ENCODE data around the gene RBM18. TPM values are rescaled to one million over a fixed set of nuclear protein-coding genes. Genes with fewer than 3 reads are reported as not detected.

RBM18 gene
- total RNA-seq, 4 donors from 2014 or later: 10.3 to 11.8 (median 11.1) TPM

DNA sequence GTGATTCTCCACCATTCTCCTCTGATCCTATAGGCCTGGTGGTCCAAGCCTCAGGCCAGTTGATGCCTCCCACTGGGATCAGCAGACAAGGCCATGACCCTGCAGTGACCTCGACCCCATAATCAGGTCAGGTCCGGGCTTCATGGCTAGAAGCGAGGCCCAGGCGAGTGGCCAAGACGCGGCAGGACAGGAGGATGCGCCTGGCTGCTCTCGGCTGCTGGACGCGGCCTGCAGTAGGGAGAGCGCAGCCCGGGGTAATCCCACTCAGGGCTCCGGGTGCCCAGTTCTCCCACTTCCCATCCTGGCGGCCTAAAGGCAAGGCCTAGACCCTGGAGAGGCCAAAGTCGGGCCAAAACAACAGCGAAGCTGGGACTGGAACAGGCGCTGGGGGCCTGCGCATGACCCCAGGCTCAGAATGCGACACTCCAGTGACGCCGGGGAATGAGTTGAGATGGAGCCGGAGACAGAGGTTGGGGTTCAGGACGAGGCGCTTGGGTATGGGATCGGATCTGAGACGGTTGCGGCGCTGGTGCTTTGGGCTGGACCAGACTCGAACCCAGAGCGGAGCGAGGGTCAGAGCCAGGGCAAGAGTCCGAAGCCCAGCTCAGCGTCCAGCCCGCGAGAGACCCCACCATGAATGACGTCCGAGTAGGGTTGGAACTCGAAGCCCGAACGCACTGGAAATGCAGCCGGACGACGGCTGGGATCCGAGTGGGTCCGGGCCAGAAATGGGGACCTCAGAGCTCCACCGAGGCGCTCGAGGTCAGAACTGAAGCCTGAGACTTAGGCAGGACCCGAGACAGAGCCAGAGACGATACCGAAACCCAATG lies 39.1 kb downstream of the RBM18 start:
- DNase-seq (ENCODE audit: low spot score in 2 of 2): peak in 1 of 2 donors; percentile 77
- intact Hi-C loops (cut with DNase I; ENCODE audit: low total_unique reads): no loop called here
- no peak overlapping the region for H3K4me3 ChIP-seq (ENCODE audit: low read depth, poor library complexity, severe bottlenecking)
- WGBS, 2 donors: 43 to 48% methylated on average over 45 to 51 of the region's 51 CpGs
- no peak for TF ChIP-seq POLR2A (IDR thresholded peaks at IDR 0.05)
- TF ChIP-seq, protein P1, sequence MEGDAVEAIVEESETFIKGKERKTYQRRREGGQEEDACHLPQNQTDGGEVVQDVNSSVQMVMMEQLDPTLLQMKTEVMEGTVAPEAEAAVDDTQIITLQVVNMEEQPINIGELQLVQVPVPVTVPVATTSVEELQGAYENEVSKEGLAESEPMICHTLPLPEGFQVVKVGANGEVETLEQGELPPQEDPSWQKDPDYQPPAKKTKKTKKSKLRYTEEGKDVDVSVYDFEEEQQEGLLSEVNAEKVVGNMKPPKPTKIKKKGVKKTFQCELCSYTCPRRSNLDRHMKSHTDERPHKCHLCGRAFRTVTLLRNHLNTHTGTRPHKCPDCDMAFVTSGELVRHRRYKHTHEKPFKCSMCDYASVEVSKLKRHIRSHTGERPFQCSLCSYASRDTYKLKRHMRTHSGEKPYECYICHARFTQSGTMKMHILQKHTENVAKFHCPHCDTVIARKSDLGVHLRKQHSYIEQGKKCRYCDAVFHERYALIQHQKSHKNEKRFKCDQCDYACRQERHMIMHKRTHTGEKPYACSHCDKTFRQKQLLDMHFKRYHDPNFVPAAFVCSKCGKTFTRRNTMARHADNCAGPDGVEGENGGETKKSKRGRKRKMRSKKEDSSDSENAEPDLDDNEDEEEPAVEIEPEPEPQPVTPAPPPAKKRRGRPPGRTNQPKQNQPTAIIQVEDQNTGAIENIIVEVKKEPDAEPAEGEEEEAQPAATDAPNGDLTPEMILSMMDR (IDR thresholded peaks at IDR 0.05): no peak

DNA sequence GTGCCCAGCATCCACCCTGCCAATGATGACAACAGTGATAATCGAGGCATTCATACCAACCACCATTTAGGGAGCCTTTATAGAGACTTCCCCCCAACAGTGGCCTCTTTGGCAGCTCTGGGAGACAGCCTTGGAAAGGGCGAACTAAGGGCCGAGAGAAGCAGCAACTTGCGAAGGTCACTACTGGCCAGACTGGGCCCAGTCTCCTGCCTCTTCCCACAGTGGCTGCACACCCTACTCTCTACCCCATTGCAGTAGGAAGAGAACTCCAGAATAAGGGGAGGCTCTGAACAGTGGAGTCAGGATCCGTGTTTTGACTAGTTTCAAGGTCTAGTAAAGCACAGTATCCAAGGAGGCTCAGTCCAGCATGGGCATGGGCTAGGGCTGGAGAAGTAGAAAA lies 41.2 kb downstream of the RBM18 start:
- peak in 1 of 2 donors; percentile 77 for DNase-seq (ENCODE audit: low spot score in 2 of 2)
- intact Hi-C loops (cut with DNase I; ENCODE audit: low total_unique reads): no loop called here
- WGBS, 2 donors: 76 to 84% methylated on average over 5 of the region's 5 CpGs
- TF ChIP-seq, protein P1 (IDR thresholded peaks at IDR 0.05): no peak
- no peak for TF ChIP-seq POLR2A (IDR thresholded peaks at IDR 0.05)
- no peak overlapping the region for H3K4me3 ChIP-seq (ENCODE audit: low read depth, poor library complexity, severe bottlenecking)

DNA sequence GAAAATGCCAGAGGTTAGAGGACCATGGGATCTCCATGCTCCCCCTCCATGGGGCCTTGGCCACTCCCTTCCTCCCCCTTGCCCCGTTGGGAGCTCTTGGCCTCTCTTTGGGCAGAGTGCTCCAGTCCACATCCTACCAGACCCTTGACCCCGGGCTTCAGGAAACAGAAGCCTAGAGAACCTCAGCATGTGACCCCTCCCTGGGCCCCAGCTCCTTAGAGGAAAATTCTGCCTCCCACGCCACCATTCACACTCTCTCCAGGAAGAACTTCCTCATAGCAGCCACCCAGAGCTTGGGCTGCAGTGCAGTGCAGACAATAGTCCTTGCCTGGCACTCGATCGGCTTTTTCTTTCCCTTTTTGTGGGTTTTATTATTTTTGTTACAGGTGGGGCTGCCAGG lies 41.8 kb downstream of the RBM18 start:
- peak in 1 of 2 donors; percentile 83 for DNase-seq (ENCODE audit: low spot score in 2 of 2)
- H3K4me3 ChIP-seq (ENCODE audit: low read depth, poor library complexity, severe bottlenecking): no peak overlapping the region
- WGBS, 2 donors: 20 to 30% methylated on average over 5 of the region's 5 CpGs
- TF ChIP-seq, protein P1 (IDR thresholded peaks at IDR 0.05): no peak
- TF ChIP-seq POLR2A (IDR thresholded peaks at IDR 0.05): no peak
- intact Hi-C loops (cut with DNase I; ENCODE audit: low total_unique reads): no loop called here

DNA sequence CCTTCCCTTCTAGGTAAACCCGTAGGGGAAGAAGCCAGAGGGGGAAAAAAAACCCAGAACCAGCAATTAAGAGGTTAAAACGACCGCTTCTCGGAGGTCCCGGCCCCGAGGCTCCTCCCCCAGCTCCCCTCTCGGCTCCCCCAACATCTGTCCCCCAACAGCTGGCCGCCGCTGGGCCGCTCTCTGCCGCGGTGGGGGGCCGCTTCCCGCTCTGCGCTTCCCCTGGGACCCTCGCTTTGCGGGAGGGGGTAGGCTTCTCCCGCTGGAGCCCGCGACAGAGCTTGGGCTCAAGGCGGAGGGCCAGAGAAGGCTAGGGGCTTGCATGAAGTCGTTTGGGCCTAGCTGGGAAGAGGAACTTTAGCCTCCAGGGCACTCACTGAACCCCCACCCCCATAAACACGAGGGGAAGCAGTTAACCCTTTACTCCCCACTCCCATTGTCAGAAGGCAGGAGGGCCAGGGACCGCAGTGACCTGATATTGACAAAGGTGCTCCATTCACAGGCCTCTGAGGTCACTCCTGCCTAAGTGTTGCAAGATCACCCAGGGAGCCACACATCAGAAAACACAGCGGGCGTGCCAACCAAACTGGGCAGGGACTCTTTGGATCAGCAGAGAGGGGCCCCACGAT lies 43.3 kb downstream of the RBM18 start:
- H3K4me3 ChIP-seq (ENCODE audit: low read depth, poor library complexity, severe bottlenecking): no peak overlapping the region
- DNase-seq (ENCODE audit: low spot score in 2 of 2): peak in 1 of 2 donors; percentile 72
- 28 to 31% methylated on average over 19 to 27 of the region's 27 CpGs for WGBS, 2 donors
- intact Hi-C loops (cut with DNase I; ENCODE audit: low total_unique reads): no loop called here
- TF ChIP-seq, protein P1 (IDR thresholded peaks at IDR 0.05): no peak
- TF ChIP-seq POLR2A (IDR thresholded peaks at IDR 0.05): no peak

DNA sequence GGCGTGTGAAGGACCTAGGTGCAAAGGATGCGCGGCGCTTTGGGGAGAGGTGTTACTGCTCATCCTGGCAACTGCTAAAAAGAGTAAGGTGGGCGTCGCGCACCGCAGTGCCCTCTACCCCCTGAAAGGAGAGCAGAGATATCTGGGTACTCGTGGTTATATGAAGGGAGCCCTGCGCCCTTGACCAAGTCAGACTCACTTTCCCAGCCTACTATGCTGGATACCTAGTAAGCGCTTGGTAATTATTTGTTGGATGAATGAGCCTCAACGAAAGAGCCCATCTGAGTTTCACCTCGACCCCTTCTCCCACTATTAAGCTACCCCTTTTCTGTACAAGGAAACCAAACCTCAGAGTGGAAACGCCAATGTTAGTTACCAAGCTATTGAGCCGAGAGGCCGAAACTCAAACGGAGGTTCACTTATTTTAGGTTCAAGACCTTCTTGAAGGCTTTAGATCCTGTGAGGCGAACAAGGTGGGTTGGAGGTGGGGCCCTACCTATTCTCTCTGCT lies 43.9 kb downstream of the RBM18 start:
- no peak overlapping the region for H3K4me3 ChIP-seq (ENCODE audit: low read depth, poor library complexity, severe bottlenecking)
- no peak for DNase-seq (ENCODE audit: low spot score in 2 of 2)
- WGBS, 2 donors: 33 to 49% methylated on average over 18 of the region's 18 CpGs
- no peak for TF ChIP-seq POLR2A (IDR thresholded peaks at IDR 0.05)
- TF ChIP-seq, protein P1 (IDR thresholded peaks at IDR 0.05): no peak
- intact Hi-C loops (cut with DNase I; ENCODE audit: low total_unique reads): no loop called here

Measured in lower leg skin (tissue), 4 donors.